IMR-90 (cell line): Measurements from ENCODE around the gene INAVA. TPM values are rescaled to one million over a fixed set of nuclear protein-coding genes. Genes with fewer than 3 reads are reported as not detected.

Experiments used
- ATAC-seq: fragments of 200-7000 bp; cut with Tn5 transposase; 2 replicates; pipeline ENCODE4 v1.9.1; 2020; ENCODE audit warnings: low read depth, mild to moderate bottlenecking, moderate library complexity
- BruUV-seq: library from RNA; stranded (reverse); fragments of 400-500 nt; replicated peaks from 2 replicates; lab custom pipeline; 2021; lab: Mats Ljungman, UMichigan
- CTCF ChIA-PET: fragments of 300-600 bp; formaldehyde crosslinking; extraction: SDS; loops from one replicate; lab custom pipeline; 2021; ENCODE audit warnings: antibody characterized with exemption; lab: Yijun Ruan, JAX
- POLR2A ChIA-PET: fragments of 300-600 bp; sonication (Branson Sonifier 250); formaldehyde crosslinking; loops from one replicate; lab custom pipeline; 2022; ENCODE audit warnings: antibody characterized with exemption; ENCODE audit not compliant: unreplicated experiment; lab: Charles Lee
- DNase-seq: peaks from one replicate; pipeline ENCODE4 v3.0.0; 2013
- H2AFZ ChIP-seq: replicated peaks from 2 replicates; pipeline ENCODE3; 2013; ENCODE audit warnings: low read length, mild to moderate bottlenecking; ENCODE audit not compliant: poor library complexity
- H2AK5ac ChIP-seq: 2 replicates; pipeline ENCODE4 v1.6.1; 2013; ENCODE audit warnings: low read depth, low read length, inconsistent platforms
- H2AK9ac ChIP-seq: replicated peaks from 2 replicates; pipeline ENCODE3; 2013; ENCODE audit warnings: mild to moderate bottlenecking, low read depth, low read length, moderate library complexity; ENCODE audit not compliant: poor library complexity
- H2BK120ac ChIP-seq: 2 replicates; pipeline ENCODE4 v1.6.1; 2013; ENCODE audit warnings: low read depth, low read length, inconsistent platforms
- H2BK15ac ChIP-seq: 3 replicates; pipeline ENCODE4 v1.6.1; 2013; ENCODE audit warnings: low read depth, low read length, inconsistent platforms
- H2BK20ac ChIP-seq: 2 replicates; pipeline ENCODE4 v1.6.1; 2013; ENCODE audit warnings: low read depth, mild to moderate bottlenecking, inconsistent platforms, low read length, moderate library complexity
- H2BK5ac ChIP-seq: 2 replicates; pipeline ENCODE4 v1.6.1; 2013; ENCODE audit warnings: mild to moderate bottlenecking, low read depth, low read length, inconsistent platforms; ENCODE audit not compliant: poor library complexity, severe bottlenecking
- H3K14ac ChIP-seq: replicated peaks from 2 replicates; pipeline ENCODE4 v1.6.1; 2013; ENCODE audit warnings: low read depth, low read length, inconsistent platforms
- H3K18ac ChIP-seq: 2 replicates; pipeline ENCODE4 v1.6.1; 2013; ENCODE audit warnings: low read depth, low read length, control low read depth
- H3K23ac ChIP-seq: 2 replicates; pipeline ENCODE4 v1.6.1; 2013; ENCODE audit warnings: low read depth, low read length, inconsistent platforms
- H3K27ac ChIP-seq: 2 replicates; pipeline ENCODE4 v1.5.1; 2013; ENCODE audit warnings: mild to moderate bottlenecking, control low read depth, low read length; ENCODE audit not compliant: insufficient read depth
- H3K27me3 ChIP-seq: 2 replicates; pipeline ENCODE4 v1.6.1; 2013; ENCODE audit warnings: low read length; ENCODE audit not compliant: control insufficient read depth, insufficient read depth
- H3K36me3 ChIP-seq: 2 replicates; pipeline ENCODE4 v1.6.1; 2013; ENCODE audit warnings: low read length, mixed read lengths; ENCODE audit not compliant: control insufficient read depth, insufficient read depth
- H3K4ac ChIP-seq: 2 replicates; pipeline ENCODE4 v1.6.1; 2013; ENCODE audit warnings: low read depth, low read length, inconsistent platforms
- H3K4me1 ChIP-seq: 2 replicates; pipeline ENCODE4 v1.6.1; 2013; ENCODE audit warnings: low read length, mixed read lengths; ENCODE audit not compliant: control insufficient read depth, insufficient read depth
- H3K4me2 ChIP-seq: 2 replicates; pipeline ENCODE4 v1.6.1; 2013; ENCODE audit warnings: low read depth, mild to moderate bottlenecking, control low read depth, low read length, moderate library complexity
- H3K4me3 ChIP-seq: 2 replicates; pipeline ENCODE4 v1.5.1; 2013; ENCODE audit warnings: low read depth, mild to moderate bottlenecking, control low read depth, low read length, moderate library complexity; ENCODE audit not compliant: insufficient read depth
- H3K56ac ChIP-seq: 2 replicates; pipeline ENCODE4 v1.6.1; 2013; ENCODE audit warnings: low read length, inconsistent platforms; ENCODE audit not compliant: insufficient read depth; ENCODE audit errors: extremely low read depth
- H3K79me1 ChIP-seq, 2 experiments: 2 replicates each; pipeline ENCODE4 v1.6.1; 2013; ENCODE audit warnings: low read length in 2 of 2, inconsistent platforms in 1 of 2, low read depth in 1 of 2
- H3K9ac ChIP-seq: 2 replicates; pipeline ENCODE4 v1.6.1; 2013; ENCODE audit warnings: low read depth, low read length, control low read depth
- H3K9me1 ChIP-seq: 2 replicates; pipeline ENCODE4 v1.6.1; 2013; ENCODE audit warnings: low read length, inconsistent platforms; ENCODE audit not compliant: insufficient read depth
- H3K9me3 ChIP-seq: 2 replicates; pipeline ENCODE4 v1.6.1; 2013; ENCODE audit warnings: low read length; ENCODE audit not compliant: control insufficient read depth, insufficient read depth
- H4K20me1 ChIP-seq: 2 replicates; pipeline ENCODE4 v1.6.1; 2013; ENCODE audit warnings: low read length, inconsistent platforms; ENCODE audit not compliant: insufficient read depth
- H4K5ac ChIP-seq: 2 replicates; pipeline ENCODE4 v1.6.1; 2013; ENCODE audit warnings: mild to moderate bottlenecking, low read depth, low read length, control low read depth
- H4K8ac ChIP-seq, 2 experiments: 2 replicates each; pipeline ENCODE4 v1.6.1; 2013; ENCODE audit warnings: low read depth in 2 of 2, low read length in 2 of 2, control low read depth in 1 of 2, inconsistent platforms in 1 of 2
- H4K91ac ChIP-seq: 2 replicates; pipeline ENCODE4 v1.6.1; 2013; ENCODE audit warnings: low read depth, low read length, inconsistent platforms; ENCODE audit not compliant: insufficient read depth
- BHLHE40 ChIP-seq: fragments of 150-350 bp; IDR thresholded peaks from 2 replicates; pipeline ENCODE4 v1.6.1; 2016; ENCODE audit warnings: mild to moderate bottlenecking, low read depth, low read length
- CEBPB ChIP-seq: IDR thresholded peaks from 2 replicates; pipeline ENCODE4 v1.6.1; 2012; ENCODE audit warnings: low read depth, low read length, improper control_type of control experiment
- CHD1 ChIP-seq: IDR thresholded peaks from 2 replicates; pipeline ENCODE4 v1.6.1; 2012; ENCODE audit warnings: low read depth, low read length, improper control_type of control experiment
- CTCF ChIP-seq: conservative IDR thresholded peaks from 2 replicates; pipeline ENCODE4 v1.5.1; 2012; ENCODE audit warnings: mild to moderate bottlenecking, low read depth, low read length, improper control_type of control experiment
- FOS ChIP-seq: fragments of 150-350 bp; IDR thresholded peaks from 2 replicates; pipeline ENCODE4 v1.6.1; 2016; ENCODE audit warnings: low read depth, low read length
- MAFK ChIP-seq: IDR thresholded peaks from 2 replicates; pipeline ENCODE4 v1.6.1; 2012; ENCODE audit warnings: low read depth, low read length, improper control_type of control experiment
- MAZ ChIP-seq: IDR thresholded peaks from 2 replicates; pipeline ENCODE4 v1.6.1; 2012; ENCODE audit warnings: low read depth, mild to moderate bottlenecking, low read length, improper control_type of control experiment, moderate library complexity, borderline replicate concordance
- MXI1 ChIP-seq: IDR thresholded peaks from 2 replicates; pipeline ENCODE4 v1.6.1; 2012; ENCODE audit warnings: low read depth, mild to moderate bottlenecking, low read length, moderate library complexity, borderline replicate concordance
- NFE2L2 ChIP-seq: fragments of 150-350 bp; IDR thresholded peaks from 2 replicates; pipeline ENCODE4 v1.6.1; 2016; ENCODE audit warnings: low read depth, mild to moderate bottlenecking, low read length
- POLR2A ChIP-seq: IDR thresholded peaks from 2 replicates; pipeline ENCODE4 v1.6.1; 2012; ENCODE audit warnings: mild to moderate bottlenecking, low read depth, low read length
- RAD21 ChIP-seq: IDR thresholded peaks from 2 replicates; pipeline ENCODE4 v1.6.1; 2012; ENCODE audit warnings: low read length, improper control_type of control experiment
- RCOR1 ChIP-seq: IDR thresholded peaks from 2 replicates; pipeline ENCODE4 v1.6.1; 2012; ENCODE audit warnings: mild to moderate bottlenecking, low read length, improper control_type of control experiment; ENCODE audit not compliant: insufficient replicate concordance
- RFX5 ChIP-seq: IDR thresholded peaks from 2 replicates; pipeline ENCODE4 v1.8.0; 2012; ENCODE audit warnings: low read depth, mild to moderate bottlenecking, low read length, moderate library complexity
- SMC3 ChIP-seq: fragments of 150-350 bp; IDR thresholded peaks from 2 replicates; pipeline ENCODE4 v1.6.1; 2016; ENCODE audit warnings: low read depth, mild to moderate bottlenecking, antibody characterized with exemption, low read length, moderate library complexity
- USF2 ChIP-seq: fragments of 150-350 bp; IDR thresholded peaks from 2 replicates; pipeline ENCODE4 v1.6.1; 2017; ENCODE audit warnings: mild to moderate bottlenecking, antibody characterized with exemption, low read length, low read depth
- WGBS, 2 experiments: methylation state at CpG; one replicate each; pipeline versions ENCODE4 v1.1.5 to v1.1.7; 2013; ENCODE audit warnings: missing lambda C conversion rate in 2 of 2; ENCODE audit not compliant: insufficient read length in 1 of 2; ENCODE audit errors: extremely low coverage in 2 of 2; 5-methylcytosine and 5-hydroxymethylcytosine counted together
- dilution Hi-C: fragments of 300-500 bp; cut with HindIII; formaldehyde crosslinking; loops from one replicate; pipeline ENCODE4 v1.14.3; 2018; ENCODE audit warnings: low sequenced_read_pairs; ENCODE audit not compliant: unreplicated experiment
- in situ Hi-C: fragments of 300-500 bp; cut with MboI; formaldehyde crosslinking; loops from 3 replicates; pipeline ENCODE4 v1.14.3; 2019; ENCODE audit warnings: low sequenced_read_pairs, inconsistent platforms, mixed read lengths
- intact Hi-C: fragments of 100-400 bp; cut with micrococcal nuclease; formaldehyde crosslinking; loops from 2 replicates; pipeline ENCODE4 v1.10.0; 2022
- polyA plus RNA-seq, 3 experiments: library from polyadenylated mRNA; depleted of rRNA; stranded (reverse); fragments of >200 nt; gene quantifications; 2 replicates each; pipeline ENCODE4 v1.2.3, GENCODE V29; 2012; ENCODE audit warnings: low replicate concordance in 1 of 3
- total RNA-seq: library from RNA; depleted of rRNA; stranded (reverse); fragments of >200 nt; gene quantifications from 2 replicates; pipeline ENCODE4 v1.2.3, GENCODE V29; 2012
- TF ChIP-seq, protein P1 (sequence below): fragments of 150-350 bp; IDR thresholded peaks from 2 replicates; pipeline ENCODE4 v1.6.1; 2016; ENCODE audit warnings: low read depth, mild to moderate bottlenecking, low read length, moderate library complexity, borderline replicate concordance

INAVA gene
- total and polyA plus RNA-seq, 2 of the 4 experiments (the other 2 are of a cell fraction) = under 0.01 to 0.07 TPM

GRCh38 chr1:200895443-200895789, 716 bp downstream of the INAVA start:
- Histone ChIP-seq H3K36me3 (no peaks in the 10 kb centered on the region), H4K91ac (no peak overlapping the region), H3K4me3 (no peak overlapping the region), H3K4ac (no peak overlapping the region), H2AFZ (no peak overlapping the region), H4K20me1 (no peaks in the 10 kb centered on the region; the same call in 1 of the 2 replicates), H4K8ac (no peak overlapping the region), H2BK5ac (no peak overlapping the region), H3K9ac (no peak overlapping the region), H3K4me1 (peaks cover 3% of the 10 kb centered on the region; the same call in 1 of the 2 replicates), H3K9me1 (peaks cover 3% of the 10 kb centered on the region; the same call in 1 of the 2 replicates), H2BK15ac (no peak overlapping the region), H3K27me3 (peaks cover 56% of the 10 kb centered on the region), H3K9me3 (no peaks in the 10 kb centered on the region), H3K23ac (no peak overlapping the region), H3K56ac (no peak overlapping the region), H3K79me1 (no peaks in the 10 kb centered on the region), H3K18ac (no peak overlapping the region), H2AK9ac (no peak overlapping the region), H3K27ac (no peak overlapping the region), H4K5ac (no peak overlapping the region), H3K4me2 (no peak overlapping the region), H2AK5ac (no peak overlapping the region), H2BK20ac (no peak overlapping the region), H2BK120ac (no peak overlapping the region), H3K14ac (no peak overlapping the region)
- BruUV-seq = no TSS peak
- ATAC-seq (no peak), DNase-seq (no peak)
- WGBS, 2 experiments = 67% methylated on average over 7 of the region's 8 CpGs; no CpG with 5 or more reads in 1 of the 2 experiments
- TF ChIP-seq CTCF = no peak
- TF ChIP-seq NFE2L2 = no peak
- TF ChIP-seq MXI1 = no peak
- TF ChIP-seq FOS = no peak
- TF ChIP-seq, protein P1, sequence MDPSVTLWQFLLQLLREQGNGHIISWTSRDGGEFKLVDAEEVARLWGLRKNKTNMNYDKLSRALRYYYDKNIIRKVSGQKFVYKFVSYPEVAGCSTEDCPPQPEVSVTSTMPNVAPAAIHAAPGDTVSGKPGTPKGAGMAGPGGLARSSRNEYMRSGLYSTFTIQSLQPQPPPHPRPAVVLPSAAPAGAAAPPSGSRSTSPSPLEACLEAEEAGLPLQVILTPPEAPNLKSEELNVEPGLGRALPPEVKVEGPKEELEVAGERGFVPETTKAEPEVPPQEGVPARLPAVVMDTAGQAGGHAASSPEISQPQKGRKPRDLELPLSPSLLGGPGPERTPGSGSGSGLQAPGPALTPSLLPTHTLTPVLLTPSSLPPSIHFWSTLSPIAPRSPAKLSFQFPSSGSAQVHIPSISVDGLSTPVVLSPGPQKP = no peak
- TF ChIP-seq MAFK = no peak
- no peak for TF ChIP-seq USF2
- no peak for TF ChIP-seq RCOR1
- TF ChIP-seq RFX5 = no peak
- TF ChIP-seq CHD1 = no peak
- no peak for TF ChIP-seq RAD21
- TF ChIP-seq SMC3 = no peak
- no peak for TF ChIP-seq CEBPB
- TF ChIP-seq MAZ = no peak
- TF ChIP-seq POLR2A = no peak
- TF ChIP-seq BHLHE40 = no peak
- ChIA-PET POLR2A (no interaction called here), CTCF (no interaction called here)
- intact Hi-C loops = no loop called here
- dilution Hi-C loops = no loop called here
- in situ Hi-C loops = no loop called here
